NCI-H1092 treated with DMSO at 0.1 percent for 48 hours (cell line): ENCODE measurements around the gene SEZ6.

ENCODE experiments used
- DNase-seq: peaks from one replicate; lab custom pipeline; 2025; lab: John Stamatoyannopoulos, UW

Gene SEZ6

DNA sequence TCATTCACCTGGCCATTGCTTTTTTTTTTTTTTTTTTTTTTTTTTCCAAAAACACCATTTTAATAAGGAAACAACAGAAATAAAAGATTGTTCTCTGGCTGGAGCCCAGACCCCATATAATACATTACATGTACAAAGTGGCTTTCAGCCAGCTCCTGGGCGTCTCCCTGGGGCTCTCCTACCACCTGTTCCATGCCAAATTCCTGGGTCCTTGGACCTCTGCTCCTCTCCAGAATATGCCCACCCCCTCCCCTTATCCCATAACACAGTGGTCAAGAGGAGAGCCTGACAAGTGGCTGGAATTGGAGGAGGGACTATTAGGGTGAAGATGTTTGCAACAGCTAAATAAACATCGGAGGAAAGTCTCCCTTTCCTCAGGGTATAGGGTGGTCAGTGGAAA is 50.9 kb downstream of the SEZ6 start:
- DNase-seq: no peak

DNA sequence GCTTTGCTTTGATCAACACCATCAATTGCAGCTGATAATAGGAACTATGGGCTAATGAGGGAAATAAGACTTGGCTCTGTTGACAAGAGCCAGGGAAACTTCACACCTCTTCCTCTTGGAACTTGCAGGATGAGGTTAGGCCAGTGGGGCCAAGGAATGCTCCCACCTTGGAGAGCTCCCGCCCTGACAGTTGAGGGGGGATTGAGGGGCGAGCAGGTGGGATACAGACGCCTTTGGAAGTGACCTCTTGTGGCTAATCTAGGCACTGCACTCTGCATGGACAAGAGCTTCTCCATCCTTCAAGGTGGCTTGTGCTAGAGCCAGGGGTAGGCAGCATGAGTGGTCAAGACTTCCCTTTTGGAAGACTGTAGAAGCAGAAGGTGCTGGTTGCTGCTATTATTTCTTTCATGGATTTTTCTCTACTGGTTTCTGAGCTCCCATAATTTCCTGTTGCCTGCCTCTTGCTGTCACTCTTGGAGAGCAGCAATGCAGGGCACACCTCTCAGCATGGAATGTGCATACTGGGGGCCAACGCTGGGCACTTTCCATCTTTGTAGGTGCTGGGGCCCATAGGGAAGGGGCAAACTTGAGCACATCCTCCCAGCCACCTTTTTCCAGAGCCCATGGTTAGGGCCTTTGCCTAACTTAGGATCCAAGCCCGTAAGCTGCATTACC is 52.3 kb downstream of the SEZ6 start:
- DNase-seq: peak; percentile 26

DNA sequence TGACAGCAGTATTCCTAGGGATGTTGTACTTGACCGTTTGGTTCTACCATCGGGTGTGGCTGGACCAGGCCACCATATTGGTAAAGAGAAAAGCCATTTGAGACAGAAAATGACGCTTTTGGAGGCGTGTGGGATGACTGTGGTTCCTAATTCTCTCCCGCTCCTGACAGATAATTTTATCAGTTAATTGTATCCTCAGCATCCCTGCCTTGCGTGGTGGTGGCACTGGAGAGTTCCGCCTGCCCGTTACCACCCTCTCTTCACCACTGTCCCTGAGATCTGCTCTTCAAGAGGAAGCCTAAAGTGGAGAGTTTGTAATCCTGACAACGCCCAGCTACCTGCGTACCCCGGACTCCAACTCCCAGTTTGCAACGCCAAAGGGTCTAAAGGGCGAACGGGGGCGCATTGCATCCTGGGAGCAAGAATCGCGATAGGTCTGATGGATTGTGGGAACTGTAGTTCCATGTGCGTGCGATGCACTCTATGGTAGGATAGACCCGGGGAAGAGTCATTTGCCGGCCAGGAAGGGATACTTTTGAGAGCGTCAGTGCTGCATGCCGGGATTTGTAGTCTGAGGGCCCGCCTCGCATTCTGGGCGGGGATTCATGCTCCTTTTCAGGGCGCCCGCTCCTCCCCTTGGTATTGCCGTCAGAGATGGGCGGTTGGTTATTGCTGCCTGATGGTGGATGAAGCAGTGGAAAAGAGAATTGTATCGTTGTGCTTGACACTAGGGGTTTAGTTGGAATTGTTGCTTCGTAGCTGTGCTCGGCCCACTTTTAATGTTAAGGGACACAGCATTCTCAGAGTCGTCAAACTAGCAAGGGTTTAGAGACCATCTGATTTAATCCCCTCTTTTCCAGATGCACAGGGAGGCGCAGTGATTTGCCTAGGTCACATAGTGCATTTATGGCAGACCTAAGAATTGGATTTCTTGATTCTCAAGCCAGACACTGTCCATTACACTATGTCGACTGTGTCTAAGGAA is 53.5 kb downstream of the SEZ6 start:
- DNase-seq: peak; percentile 99

DNA sequence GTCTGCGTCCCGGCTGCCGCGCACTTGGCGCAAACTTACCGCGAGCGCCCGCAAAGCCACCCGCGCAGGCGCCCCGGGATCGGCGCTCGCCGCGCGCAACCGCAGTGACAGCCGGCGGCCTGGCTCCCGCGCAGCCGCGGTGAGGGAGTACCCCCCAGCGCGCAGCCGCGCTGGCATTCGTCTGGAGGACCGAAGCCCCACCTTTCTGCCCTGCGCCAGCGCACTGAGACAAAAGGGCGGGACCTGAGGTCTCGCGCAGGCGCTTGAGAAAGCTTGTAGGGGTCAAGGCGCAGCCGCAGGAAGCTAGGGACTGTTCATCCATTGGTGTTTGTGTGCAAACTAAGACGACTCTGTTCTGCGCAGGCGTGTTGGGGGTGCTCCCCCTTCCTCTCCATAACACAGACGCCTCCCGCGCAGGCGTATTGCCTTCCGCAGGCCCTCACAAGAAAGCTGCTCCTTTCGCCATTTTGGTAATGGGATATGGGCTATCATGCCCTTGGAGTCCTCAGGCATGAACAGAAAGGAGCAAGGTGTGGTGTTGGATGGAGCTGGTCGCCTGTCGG is 54.3 kb downstream of the SEZ6 start, which contains the start of gene PHF12:
PHF12 (minus strand) TSS at position 91 of the 563 bp plus-strand sequence. CDS start 558 bp downstream, outside the sequence.
- peak; percentile 100 for DNase-seq

DNA sequence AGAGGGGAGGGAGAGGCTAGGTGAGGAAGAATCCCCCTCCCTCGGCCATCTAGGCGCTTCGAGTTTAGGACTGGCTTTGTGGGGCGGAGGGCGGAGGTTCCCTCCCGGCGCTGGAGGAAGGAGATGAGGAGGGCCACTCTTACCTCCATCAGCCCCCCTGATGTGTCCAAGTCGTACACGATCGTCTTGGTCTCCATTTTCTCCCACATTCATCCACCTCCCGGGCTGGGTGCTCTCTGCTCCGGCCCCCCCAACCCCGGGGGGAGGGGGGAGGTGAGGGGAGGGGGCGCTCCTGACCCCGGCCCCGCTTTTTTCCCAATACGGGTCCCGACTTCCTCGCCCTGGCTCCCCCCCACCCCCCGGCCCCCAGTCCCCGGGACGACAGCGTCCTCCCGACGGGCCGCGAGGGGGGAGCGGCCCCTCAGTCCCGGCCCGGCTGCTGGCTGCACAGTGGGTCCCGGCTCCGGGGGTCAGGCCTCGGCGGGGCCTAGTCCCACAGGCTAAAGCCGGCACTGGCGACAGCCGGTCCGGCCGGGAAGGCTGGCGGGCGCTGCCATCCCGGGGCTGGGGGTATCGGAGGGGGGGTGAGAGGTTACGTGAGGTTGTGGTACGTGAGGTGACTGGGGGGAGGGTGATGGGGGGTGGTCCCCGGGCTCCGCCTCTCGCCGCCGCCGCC is 54.9 kb downstream of the SEZ6 start:
- DNase-seq: no peak

DNA sequence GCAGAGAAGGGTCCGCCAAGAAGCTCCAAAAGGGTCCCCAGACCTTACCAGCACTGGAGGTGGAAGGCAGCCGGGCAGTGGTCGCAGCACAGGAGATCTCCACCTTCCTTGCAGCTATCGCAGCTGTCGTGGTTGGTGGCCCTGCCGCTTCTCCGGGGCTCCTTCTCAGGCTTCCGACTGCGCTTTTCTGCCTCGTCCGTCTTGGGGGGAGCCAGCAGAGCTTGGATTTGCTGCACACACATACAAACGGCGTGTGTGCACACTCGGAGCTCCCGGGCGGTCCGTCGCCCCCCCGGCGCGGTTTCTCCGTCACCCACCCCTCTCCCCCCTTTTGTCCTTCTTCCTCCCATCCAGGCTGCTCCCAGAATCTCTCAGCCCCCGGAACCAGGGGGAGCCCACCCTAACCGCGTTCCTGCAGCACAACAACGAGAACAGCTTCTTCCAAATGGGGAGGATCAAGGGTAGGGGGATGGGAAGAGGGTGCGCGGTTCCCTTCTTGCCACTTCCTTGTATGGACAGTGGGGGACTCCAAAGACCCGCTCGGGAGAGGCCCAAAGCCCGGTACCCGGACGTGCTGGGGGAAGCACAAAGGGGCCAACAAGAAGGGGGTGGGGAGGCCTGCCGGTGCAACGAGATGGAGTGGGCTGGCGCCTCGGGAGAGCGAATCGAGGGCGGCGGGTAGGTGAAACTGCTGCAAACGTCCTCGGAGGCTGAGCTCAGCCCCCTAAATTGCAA is 55.6 kb downstream of the SEZ6 start:
- peak; percentile 29 for DNase-seq

DNA sequence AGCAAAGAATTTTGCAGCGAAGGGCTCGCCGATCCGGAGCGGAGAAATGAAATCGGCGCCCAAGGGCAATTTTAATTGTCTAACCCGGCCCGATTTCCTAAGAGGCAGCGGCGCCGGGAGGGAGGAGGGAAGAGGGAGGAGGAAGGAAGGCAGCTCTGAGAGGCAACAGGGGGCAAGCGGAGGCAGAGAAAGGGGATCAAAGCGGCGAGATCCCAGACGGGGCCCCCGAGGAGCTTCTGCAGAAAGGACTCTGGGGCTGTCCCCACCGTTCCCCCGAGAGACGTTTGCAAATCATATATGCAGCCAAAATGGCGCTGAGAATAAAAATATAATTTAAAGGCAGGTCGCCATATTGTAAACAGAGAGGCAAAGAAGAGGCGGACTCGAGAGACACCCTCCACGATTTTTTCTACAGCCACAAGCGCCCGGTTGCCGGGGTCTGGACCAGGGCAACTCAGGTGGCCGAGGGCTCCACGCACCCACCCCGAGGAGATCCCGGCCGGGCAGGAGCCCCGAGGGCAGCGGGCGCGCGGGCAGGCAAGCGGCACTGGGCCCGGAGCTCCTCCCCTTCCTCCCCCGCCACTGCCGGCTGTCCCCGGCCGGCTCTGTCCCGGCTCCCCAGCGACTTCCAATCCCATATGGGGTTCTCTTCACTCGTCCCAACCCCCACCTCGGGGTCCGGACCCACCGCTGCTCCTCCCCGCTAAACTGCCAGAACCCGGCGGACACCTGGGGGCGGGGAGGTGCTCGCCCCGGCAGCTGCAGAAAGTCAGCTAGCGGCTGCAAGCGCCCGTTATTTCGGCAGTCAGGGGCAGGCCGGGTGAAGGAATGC is 56.4 kb downstream of the SEZ6 start:
- DNase-seq: peak; percentile 28

DNA sequence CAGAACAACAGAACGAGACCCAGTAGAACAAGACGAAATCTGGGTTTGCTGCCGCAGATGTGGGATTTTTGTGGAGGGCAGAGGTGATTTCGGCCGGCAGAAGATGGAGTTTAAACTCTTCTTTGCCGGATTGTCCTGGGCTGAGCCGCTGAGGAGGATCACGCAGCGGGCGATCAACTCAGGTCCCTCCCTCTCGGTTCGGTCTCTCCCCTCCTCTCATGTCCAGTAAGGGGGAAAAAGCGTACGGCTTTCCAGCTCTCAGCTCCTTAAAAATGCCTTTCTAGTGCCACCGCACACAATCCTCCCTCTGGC is 57.0 kb downstream of the SEZ6 start:
- no peak for DNase-seq

DNA sequence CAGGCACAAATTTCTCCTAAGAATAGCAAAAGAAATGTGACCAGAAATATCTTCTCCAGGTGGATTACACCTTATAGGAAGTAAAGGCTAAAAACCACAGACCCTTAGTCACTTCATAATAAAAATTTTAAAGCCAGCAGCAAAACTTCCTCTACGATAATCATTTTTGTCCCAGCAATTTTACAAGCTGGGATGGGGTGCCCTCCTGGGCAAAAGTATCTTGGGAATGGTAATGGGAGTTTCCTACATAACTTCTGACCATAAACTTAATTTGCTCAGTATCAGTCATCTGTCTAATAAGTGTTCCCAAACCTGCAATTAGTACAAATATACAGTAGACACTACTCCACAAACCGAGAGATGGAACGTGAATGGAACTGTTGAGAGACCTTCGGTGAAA is 57.5 kb downstream of the SEZ6 start:
- DNase-seq: no peak

DNA sequence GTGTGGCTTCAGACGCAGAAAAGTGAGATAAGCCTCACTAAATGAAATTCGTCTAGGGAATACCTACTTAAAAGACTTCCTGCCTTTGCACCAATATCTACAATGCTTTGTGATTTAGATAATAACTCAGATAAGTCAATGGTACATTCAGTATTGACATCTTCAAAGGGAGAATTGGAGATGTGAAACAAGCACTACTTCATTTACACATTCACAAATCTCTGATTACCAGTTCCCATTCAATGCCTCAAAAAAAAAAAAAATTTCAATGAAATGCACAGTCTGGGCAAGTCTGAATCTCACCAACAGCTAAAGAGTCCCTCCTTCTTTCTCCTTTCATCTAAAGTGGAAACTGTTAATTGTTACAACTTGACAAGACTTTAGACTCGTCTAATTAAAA is 58.2 kb downstream of the SEZ6 start:
- no peak for DNase-seq

DNA sequence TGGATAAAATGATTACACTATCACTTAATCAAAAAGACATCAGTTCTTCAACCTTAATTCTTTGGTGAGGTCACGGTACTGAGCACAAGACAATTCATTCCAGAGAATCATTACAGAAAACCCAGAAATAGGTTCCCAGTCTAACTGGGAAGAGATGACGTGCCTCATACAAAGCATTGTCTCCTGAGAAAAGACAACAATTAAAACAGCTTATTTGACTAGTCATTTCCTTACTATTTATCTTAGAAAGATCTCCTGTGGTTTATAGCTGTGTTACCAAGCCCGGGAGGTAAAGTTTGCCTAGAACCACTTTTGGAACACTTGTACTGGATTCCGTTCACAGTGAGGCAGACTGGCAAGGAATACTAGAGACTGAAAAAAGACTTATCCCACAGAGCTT is 59.6 kb downstream of the SEZ6 start:
- no peak for DNase-seq

DNA sequence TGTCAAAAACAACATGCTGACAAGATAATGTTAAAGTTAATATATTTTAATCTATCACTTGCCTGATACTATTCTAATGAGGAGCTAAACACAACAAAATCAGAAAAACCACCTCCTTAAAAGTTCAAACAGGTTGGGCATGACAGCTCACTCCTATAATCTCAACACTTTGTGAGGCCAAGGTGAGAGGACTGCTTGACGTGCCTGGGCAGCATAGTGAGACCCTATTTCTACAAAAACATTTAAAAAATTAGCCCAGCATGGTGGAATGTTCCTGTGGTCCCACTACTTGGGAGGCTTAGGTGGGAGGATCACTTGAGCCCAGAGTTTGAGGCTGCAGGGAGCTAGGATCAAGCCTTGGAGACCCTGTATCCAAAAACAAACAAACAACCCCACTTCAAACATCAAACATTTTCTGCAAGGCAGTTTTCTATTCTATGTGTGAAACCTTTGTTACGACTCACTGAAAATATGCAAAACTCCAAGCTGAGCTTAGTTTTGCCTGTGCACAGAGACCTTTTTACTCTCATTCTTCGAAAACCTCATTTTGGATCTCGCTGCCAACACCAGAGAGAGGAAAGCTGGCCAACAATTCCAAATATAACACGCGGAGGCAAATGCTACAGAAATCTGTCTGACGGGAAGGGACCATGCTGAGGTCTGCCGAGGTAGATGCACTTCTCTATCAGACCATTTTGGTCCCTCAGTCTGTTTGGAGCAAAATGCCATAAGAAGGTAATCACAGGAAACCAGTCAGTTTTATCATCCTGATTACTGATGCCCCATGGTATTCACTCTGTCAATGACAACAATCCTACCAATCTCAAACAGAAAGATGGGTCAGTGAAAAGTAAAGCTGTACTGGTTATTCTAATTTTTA is 60.7 kb downstream of the SEZ6 start:
- no peak for DNase-seq

DNA sequence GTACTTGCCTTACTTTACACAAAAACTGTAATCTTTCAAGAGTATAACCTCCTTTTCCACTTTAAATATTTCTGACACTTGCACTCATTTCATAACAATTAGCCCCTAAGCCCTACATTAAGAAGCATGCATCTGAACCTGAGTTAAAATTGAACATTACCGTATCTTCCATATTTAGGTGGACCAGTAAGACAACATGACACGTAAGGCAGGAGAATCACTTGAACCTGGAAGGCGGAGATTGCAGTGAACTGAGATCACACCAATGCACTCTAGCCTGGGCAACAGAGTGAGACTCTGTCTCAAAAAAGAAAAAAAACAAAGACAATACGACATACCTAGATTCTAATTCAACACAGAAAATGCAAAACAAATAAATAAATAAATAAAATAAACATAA is 61.5 kb downstream of the SEZ6 start:
- no peak for DNase-seq

DNA sequence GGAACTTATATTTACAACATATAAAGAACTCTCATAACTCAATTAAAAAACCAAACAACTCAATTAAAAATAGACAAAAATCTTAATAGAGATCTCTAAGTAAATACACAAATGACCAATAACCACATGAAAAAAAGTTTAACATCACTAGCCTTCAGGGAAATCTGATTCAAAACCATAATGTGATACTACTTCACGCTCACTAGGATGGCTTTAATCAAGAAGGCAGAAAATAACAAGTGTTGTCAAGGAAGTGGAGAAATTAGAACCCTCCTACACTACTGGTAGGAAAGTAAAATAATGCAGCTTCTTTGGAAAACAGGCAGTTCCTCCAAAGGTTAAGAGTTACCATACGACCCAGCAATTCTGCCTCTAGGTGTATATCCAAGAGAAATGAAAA is 62.9 kb downstream of the SEZ6 start:
- DNase-seq: no peak

DNA sequence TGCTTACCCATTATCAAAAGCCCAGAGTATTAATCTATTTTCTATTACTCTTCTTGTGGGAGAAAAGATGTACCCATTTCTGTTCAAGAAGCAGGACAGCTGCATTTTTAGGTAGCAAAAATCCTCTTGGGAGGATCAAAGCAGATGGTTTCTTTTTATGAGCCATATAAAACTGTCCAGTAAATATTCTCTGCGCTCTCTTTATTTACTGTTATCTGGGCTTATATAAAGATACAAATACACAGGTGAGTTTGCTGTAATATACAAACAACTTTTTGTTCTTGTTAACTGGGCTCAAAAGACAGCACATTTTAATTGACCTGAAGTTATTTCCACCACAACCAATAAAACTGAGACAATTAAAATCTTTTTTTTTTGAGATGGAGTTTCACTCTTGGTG is 64.6 kb downstream of the SEZ6 start:
- DNase-seq: no peak

DNA sequence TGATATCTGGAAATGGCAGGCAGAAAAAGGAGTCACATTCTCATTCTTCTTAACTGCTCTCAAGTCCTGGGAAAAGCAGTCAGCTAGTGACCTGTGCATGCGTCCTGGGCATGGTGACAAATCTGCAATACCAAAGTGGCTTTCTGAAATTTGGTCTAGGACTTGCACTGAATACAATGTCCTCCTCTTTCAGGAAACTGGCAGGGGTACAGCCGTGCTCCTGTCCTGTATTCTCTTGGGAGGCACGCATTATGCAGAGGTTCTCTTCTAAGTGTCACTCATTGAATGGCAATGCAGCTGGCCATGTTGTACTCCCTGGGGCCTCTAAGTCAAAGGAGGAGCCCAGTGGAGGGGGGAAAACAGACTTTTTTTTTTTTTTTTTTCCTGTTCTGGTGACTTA is 65.2 kb downstream of the SEZ6 start:
- DNase-seq: no peak

DNA sequence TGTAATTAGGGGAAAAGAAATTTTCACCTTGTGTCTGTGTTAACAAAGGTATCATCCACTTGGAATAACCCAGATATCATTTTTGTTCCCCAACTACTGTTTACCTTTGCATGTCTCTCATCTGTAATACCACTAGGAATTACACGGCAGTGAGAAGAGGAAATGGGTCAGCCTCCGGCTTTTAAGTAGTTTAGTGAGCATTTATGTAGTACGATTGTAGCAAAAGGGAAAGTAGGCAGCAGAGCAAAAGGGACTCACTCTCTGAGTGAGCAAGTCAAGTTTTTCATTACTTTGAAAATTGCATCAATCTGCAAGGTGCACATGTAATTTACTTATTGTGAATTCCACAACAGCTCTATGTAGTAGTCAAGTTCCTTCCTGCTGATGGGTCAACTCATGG is 65.7 kb downstream of the SEZ6 start:
- DNase-seq: no peak

DNA sequence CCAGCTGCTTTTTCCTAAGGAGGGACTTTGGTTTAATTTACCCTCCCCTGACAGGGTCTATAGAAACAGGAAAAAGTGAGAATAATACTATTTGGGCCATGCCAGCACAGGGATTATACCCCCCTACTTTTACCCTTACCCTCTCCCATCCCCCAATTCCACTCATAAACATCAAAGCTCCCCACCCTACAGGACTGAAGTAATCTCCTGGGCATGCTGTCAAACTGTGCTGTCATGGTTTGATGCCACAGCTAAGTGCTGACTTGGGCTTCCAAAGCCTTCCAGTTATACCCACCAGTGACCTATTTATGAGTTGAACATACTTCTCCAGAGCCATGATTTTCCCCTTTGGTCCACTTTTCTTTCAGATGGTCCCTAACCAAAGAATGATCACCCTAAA is 67.3 kb downstream of the SEZ6 start:
- DNase-seq: no peak

DNA sequence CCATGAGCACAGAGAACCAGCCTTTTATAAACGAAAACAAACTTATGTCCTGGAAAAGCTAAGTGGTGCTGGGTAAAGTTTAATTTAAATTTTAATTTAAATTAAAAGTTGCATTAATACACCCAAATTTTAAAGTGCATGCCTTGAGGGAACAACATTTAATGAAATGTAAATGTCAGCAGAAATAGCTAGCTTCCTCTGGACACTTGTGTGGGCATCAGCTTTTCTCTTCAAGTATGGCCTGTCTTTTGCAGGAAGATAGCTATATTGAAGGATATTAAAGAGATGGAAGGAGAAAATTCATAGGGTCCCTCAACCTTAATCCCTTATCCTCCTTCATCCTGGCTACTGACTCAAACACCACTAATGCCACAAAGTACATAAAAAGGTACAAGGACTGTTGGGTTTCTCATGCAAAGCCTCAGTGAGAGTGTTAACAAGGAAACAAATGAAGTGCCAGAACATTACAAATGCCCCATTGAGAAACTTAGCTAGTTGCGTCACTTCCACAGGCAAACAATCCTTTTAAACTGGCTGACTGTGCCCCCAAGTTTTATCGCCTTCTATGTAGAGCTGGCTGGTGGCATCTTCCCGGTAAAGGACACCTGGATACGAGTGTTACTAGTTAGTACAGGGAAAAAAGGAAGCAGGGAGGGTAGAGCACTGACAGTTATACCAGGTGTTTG is 68.6 kb downstream of the SEZ6 start:
- no peak for DNase-seq
